CD4-positive, alpha-beta T cell treated with Interleukin-4 for 1 hour (primary cell): ENCODE results near the gene SF3B2.
"Not testable (repeated sequence)": the region's sequence is repeated elsewhere in the genome, so short reads cannot be mapped to it uniquely, and the experiment has no call there.

Experiments used
- DNase-seq, 2 donors: peaks; one replicate each; pipeline ENCODE4 v3.0.0-alpha.2; 2020 to 2022

SF3B2 gene

GRCh38 chr11:66076561-66076960 is 24.4 kb downstream of the SF3B2 start:
- no peak for DNase-seq

GRCh38 chr11:66077927-66078326 is 25.8 kb downstream of the SF3B2 start:
- DNase-seq = no peak

- DNase-seq = peak in 1 of 2 donors; percentile 16
Observed at GRCh38 chr11:66078949-66079348, 26.8 kb downstream of the SF3B2 start.

GRCh38 chr11:66080055-66080817 is 28.1 kb downstream of the SF3B2 start:
- DNase-seq = peak; percentile 71 to 74

- DNase-seq = peak; percentile 81 to 84
Observed at GRCh38 chr11:66081505-66081904, 29.3 kb downstream of the SF3B2 start.

GRCh38 chr11:66082946-66083698 is 31.0 kb downstream of the SF3B2 start:
- no peak for DNase-seq

- no peak for DNase-seq
Observed at GRCh38 chr11:66083767-66084166, 31.6 kb downstream of the SF3B2 start.

GRCh38 chr11:66084821-66085475 is 32.8 kb downstream of the SF3B2 start:
- DNase-seq = no peak

- DNase-seq = no peak
Observed at GRCh38 chr11:66087148-66087908, 35.2 kb downstream of the SF3B2 start.

- DNase-seq = no peak
Observed at GRCh38 chr11:66089067-66089466, 36.9 kb downstream of the SF3B2 start.

- DNase-seq = no peak
Observed at GRCh38 chr11:66090288-66090687, 38.1 kb downstream of the SF3B2 start.

GRCh38 chr11:66092125-66092524 is 40.0 kb downstream of the SF3B2 start:
- DNase-seq = not testable (repeated sequence)

GRCh38 chr11:66099746-66100145 is 47.6 kb downstream of the SF3B2 start:
- DNase-seq = not testable (repeated sequence)

- peak; percentile 67 to 77 for DNase-seq
Observed at GRCh38 chr11:66100272-66101065, 48.3 kb downstream of the SF3B2 start.

- no peak for DNase-seq
Observed at GRCh38 chr11:66101066-66101464, 48.9 kb downstream of the SF3B2 start.

- no peak for DNase-seq
Observed at GRCh38 chr11:66104057-66104638, 52.0 kb downstream of the SF3B2 start.

- DNase-seq = no peak
Observed at GRCh38 chr11:66106786-66107599, 54.8 kb downstream of the SF3B2 start.

- no peak for DNase-seq
Observed at GRCh38 chr11:66107600-66108510, 55.7 kb downstream of the SF3B2 start.

- DNase-seq = no peak
Observed at GRCh38 chr11:66109294-66109693, 57.1 kb downstream of the SF3B2 start.

- no peak for DNase-seq
Observed at GRCh38 chr11:66111158-66111557, 59.0 kb downstream of the SF3B2 start.
